Liver (tissue), 3 donors: ENCODE measurements around the gene NOXRED1.

Experiments used
- ATF3 ChIP-seq: IDR thresholded peaks from 2 replicates; pipeline ENCODE4 v1.6.1; 2016; ENCODE audit warnings: antibody characterized with exemption
- CTCF ChIP-seq: fragments of 150-350 bp; IDR thresholded peaks from 2 replicates; pipeline ENCODE4 v1.5.1; 2017; ENCODE audit warnings: improper control_type of control experiment, low read depth, low read length; ENCODE audit not compliant: missing input control
- EGR1 ChIP-seq, 2 donors: IDR thresholded peaks; 2 replicates each; pipeline ENCODE4 v1.6.1; 2016 to 2018; ENCODE audit warnings: antibody characterized with exemption in 2 of 2, low read depth in 2 of 2
- FOXA1 ChIP-seq: IDR thresholded peaks from 2 replicates; pipeline ENCODE4 v1.6.1; 2016; ENCODE audit warnings: antibody characterized with exemption
- JUND ChIP-seq, 2 donors: IDR thresholded peaks; 2 replicates each; pipeline ENCODE4 v1.6.1; 2016; ENCODE audit warnings: antibody characterized with exemption in 2 of 2
- RAD21 ChIP-seq, 2 donors: IDR thresholded peaks; 2 replicates each; pipeline ENCODE4 v1.6.1; 2016; ENCODE audit warnings: antibody characterized with exemption in 2 of 2, mild to moderate bottlenecking in 2 of 2
- REST ChIP-seq: IDR thresholded peaks from 2 replicates; pipeline ENCODE4 v1.6.1; 2016; ENCODE audit warnings: antibody characterized with exemption, mild to moderate bottlenecking
- RXRA ChIP-seq, 2 donors: IDR thresholded peaks; 2 replicates each; pipeline ENCODE4 v1.6.1; 2017 to 2018; ENCODE audit warnings: antibody characterized with exemption in 2 of 2, mild to moderate bottlenecking in 1 of 2
- SP1 ChIP-seq: IDR thresholded peaks from 2 replicates; pipeline ENCODE4 v1.6.1; 2018; ENCODE audit warnings: antibody characterized with exemption, mild to moderate bottlenecking
- YY1 ChIP-seq: IDR thresholded peaks from 2 replicates; pipeline ENCODE4 v1.6.1; 2016; ENCODE audit warnings: antibody characterized with exemption, mild to moderate bottlenecking
- TF ChIP-seq, protein P1 (sequence below): IDR thresholded peaks from 2 replicates; pipeline ENCODE4 v1.6.1; 2016; ENCODE audit warnings: antibody characterized with exemption
- TF ChIP-seq, protein P2 (sequence below): IDR thresholded peaks from 2 replicates; pipeline ENCODE4 v1.6.1; 2016; ENCODE audit warnings: antibody characterized with exemption
- donor health status: healthy.
- donor health status: healthy.

GRCh38 chr14:77459072-77459723 is 35.9 kb upstream of the NOXRED1 start:
- no peak for TF ChIP-seq EGR1 (IDR thresholded peaks at IDR 0.05; ENCODE audit: low read depth in 2 of 2)
- TF ChIP-seq, protein P1, sequence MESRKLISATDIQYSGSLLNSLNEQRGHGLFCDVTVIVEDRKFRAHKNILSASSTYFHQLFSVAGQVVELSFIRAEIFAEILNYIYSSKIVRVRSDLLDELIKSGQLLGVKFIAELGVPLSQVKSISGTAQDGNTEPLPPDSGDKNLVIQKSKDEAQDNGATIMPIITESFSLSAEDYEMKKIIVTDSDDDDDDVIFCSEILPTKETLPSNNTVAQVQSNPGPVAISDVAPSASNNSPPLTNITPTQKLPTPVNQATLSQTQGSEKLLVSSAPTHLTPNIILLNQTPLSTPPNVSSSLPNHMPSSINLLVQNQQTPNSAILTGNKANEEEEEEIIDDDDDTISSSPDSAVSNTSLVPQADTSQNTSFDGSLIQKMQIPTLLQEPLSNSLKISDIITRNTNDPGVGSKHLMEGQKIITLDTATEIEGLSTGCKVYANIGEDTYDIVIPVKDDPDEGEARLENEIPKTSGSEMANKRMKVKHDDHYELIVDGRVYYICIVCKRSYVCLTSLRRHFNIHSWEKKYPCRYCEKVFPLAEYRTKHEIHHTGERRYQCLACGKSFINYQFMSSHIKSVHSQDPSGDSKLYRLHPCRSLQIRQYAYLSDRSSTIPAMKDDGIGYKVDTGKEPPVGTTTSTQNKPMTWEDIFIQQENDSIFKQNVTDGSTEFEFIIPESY = no peak
- TF ChIP-seq, protein P2, sequence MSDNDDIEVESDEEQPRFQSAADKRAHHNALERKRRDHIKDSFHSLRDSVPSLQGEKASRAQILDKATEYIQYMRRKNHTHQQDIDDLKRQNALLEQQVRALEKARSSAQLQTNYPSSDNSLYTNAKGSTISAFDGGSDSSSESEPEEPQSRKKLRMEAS = no peak
- no peak for TF ChIP-seq YY1
- peak; percentile 25 for TF ChIP-seq CTCF
- TF ChIP-seq REST = no peak
- TF ChIP-seq RAD21 (IDR thresholded peaks at IDR 0.05) = peak; percentile 49 to 68
- no peak for TF ChIP-seq FOXA1
- TF ChIP-seq SP1 = no peak
- TF ChIP-seq RXRA (IDR thresholded peaks at IDR 0.05) = no peak
- TF ChIP-seq JUND (IDR thresholded peaks at IDR 0.05) = no peak
- no peak for TF ChIP-seq ATF3
